ENCODE results near the gene TMEM260.
"Not testable (repeated sequence)": the region's sequence is repeated elsewhere in the genome, so short reads cannot be mapped to it uniquely, and the experiment has no call there.

Gene TMEM260

DNA sequence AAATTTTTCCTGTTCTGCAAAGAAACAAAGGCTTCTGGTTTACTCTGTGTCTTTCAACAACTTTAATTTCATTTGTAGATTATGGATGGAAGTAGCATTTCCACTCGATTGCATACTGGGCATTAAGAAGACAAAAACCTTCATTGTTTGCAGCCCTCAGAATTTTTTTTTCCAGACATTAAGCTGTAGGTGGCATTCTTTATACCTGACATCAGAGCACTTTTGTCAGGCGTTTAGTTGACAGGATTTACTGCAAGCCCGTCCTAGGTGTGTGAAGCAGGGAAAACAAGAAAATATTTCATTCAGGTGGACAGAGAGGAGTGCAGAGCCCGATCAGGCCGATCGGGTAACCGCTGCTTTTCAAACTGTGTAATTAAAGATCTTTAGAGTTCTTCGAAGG lies 107.5 kb downstream of the TMEM260 start:
- TF ChIP-seq, protein P1, sequence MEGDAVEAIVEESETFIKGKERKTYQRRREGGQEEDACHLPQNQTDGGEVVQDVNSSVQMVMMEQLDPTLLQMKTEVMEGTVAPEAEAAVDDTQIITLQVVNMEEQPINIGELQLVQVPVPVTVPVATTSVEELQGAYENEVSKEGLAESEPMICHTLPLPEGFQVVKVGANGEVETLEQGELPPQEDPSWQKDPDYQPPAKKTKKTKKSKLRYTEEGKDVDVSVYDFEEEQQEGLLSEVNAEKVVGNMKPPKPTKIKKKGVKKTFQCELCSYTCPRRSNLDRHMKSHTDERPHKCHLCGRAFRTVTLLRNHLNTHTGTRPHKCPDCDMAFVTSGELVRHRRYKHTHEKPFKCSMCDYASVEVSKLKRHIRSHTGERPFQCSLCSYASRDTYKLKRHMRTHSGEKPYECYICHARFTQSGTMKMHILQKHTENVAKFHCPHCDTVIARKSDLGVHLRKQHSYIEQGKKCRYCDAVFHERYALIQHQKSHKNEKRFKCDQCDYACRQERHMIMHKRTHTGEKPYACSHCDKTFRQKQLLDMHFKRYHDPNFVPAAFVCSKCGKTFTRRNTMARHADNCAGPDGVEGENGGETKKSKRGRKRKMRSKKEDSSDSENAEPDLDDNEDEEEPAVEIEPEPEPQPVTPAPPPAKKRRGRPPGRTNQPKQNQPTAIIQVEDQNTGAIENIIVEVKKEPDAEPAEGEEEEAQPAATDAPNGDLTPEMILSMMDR (conservative IDR thresholded peaks at IDR 0.05; ENCODE audit: low read depth, low read length) = no peak
- peak; percentile 79 for DNase-seq (ENCODE audit: low read depth)
- no peak overlapping the region for H3K4me3 ChIP-seq (ENCODE audit: low read length)

GRCh38 chr14:56694609-56695008 lies 115.0 kb downstream of the TMEM260 start:
- DNase-seq (ENCODE audit: low read depth) = no peak
- no peak overlapping the region for H3K4me3 ChIP-seq (ENCODE audit: low read length)
- TF ChIP-seq, protein P1 (conservative IDR thresholded peaks at IDR 0.05; ENCODE audit: low read depth, low read length) = no peak

GRCh38 chr14:56695216-56695615 lies 115.6 kb downstream of the TMEM260 start:
- DNase-seq (ENCODE audit: low read depth); H3K4me3 ChIP-seq (ENCODE audit: low read length): not testable (repeated sequence)
